ENCODE measurements around the gene NISCH.

GRCh38 chr3:52487050-52487787 is 31.8 kb downstream of the NISCH start:
- TF ChIP-seq POLR2AphosphoS5 (IDR thresholded peaks at IDR 0.05; ENCODE audit: low read depth, low read length) (no peak), SIN3A (IDR thresholded peaks at IDR 0.05; ENCODE audit: borderline replicate concordance, insufficient read depth, low read depth, low read length) (no peak)

Measured in Panc1 (cell line).